ENCODE results near the gene KLRG1.

Gene KLRG1

DNA sequence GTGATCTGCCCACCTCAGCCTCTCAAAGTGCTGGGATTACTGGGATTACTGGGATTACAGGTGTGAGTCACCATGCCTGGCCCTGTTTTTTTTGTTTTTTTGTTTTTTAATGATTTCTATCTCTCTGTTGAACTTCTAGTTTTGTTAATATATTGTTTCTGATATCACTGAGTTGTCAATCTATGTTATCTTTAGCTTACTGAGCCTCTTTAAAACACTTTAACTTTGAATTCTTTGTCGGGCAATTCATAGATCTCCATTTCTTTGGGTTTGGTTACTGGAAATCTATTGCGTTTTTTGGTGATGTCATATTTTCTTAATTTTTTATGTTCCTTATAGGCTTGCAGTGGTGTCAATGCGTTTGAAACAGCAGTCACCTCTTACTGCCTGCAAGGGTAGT is 9.2 kb upstream of the KLRG1 start:
- no peak overlapping the region for H3K27ac ChIP-seq
- TF ChIP-seq, protein P1, sequence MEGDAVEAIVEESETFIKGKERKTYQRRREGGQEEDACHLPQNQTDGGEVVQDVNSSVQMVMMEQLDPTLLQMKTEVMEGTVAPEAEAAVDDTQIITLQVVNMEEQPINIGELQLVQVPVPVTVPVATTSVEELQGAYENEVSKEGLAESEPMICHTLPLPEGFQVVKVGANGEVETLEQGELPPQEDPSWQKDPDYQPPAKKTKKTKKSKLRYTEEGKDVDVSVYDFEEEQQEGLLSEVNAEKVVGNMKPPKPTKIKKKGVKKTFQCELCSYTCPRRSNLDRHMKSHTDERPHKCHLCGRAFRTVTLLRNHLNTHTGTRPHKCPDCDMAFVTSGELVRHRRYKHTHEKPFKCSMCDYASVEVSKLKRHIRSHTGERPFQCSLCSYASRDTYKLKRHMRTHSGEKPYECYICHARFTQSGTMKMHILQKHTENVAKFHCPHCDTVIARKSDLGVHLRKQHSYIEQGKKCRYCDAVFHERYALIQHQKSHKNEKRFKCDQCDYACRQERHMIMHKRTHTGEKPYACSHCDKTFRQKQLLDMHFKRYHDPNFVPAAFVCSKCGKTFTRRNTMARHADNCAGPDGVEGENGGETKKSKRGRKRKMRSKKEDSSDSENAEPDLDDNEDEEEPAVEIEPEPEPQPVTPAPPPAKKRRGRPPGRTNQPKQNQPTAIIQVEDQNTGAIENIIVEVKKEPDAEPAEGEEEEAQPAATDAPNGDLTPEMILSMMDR (IDR thresholded peaks at IDR 0.05), result no peak
- TF ChIP-seq ZFX (IDR thresholded peaks at IDR 0.05; ENCODE audit: borderline replicate concordance), result no peak

DNA sequence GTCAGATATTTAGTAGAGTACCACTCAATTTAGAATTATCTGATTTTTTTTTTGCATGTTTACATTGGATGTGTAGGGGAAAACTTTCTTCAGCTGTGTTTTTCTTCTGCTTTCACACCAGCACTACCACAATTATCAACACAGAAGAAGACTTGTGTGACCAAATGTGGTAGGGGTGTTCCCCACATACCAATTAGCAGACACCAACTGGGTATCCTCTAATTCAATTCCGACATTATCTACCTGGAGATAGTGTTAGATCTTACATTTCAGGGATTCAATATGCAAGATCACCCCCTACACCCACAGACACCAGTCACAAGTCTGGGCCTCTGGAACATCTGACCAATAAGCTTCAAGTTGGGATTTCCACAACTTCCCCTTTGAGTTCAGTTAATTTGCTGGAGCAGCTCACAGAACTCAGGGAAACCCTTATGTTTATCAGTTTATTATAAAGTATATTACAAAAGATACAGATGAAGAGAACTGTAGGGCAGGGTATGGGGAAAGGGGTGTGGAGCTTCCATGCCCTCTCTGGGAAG is 4.1 kb upstream of the KLRG1 start:
- H3K27ac ChIP-seq, result no peak overlapping the region
- TF ChIP-seq ZFX (IDR thresholded peaks at IDR 0.05; ENCODE audit: borderline replicate concordance), result no peak
- TF ChIP-seq, protein P1 (IDR thresholded peaks at IDR 0.05), result no peak

DNA sequence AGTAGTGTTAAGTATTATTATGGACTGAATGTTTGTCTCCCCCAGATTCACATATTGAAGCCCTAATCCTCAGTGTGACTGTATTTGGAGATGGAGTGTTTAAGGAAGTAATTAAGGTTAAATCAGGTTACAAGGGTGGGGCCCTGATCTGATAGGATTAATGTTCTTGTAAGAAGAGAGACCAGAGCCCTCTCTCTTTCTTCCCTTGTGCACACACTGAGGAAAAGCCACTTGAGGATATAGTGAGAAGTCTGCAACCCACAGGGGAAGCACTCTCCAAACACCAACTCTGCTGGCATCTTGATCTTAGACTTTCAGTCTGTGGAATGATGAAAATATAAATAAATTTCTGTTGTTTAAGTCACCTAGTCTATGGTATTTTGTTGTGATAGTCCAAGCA is 2.2 kb upstream of the KLRG1 start:
- no peak for TF ChIP-seq ZFX (IDR thresholded peaks at IDR 0.05; ENCODE audit: borderline replicate concordance)
- TF ChIP-seq, protein P1 (IDR thresholded peaks at IDR 0.05), result no peak
- no peak overlapping the region for H3K27ac ChIP-seq

DNA sequence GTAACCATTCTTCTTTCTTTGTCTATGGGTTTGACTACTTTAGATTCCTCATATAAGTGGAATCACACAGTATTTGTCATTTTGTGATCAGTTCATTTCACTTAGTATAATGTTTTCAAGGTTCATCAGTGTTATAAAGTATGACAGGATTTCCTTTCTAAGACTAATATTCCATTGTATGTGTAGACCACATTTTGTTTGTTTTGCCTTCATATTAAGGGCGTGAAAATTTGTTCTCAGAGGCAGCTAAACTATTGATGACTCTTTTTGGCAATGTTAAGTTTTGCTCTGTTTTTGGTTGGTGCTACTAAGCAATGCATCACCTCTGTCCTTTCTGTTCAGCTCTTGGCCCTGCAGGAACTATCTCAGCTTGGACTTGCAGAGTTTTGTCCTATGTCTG is 1.7 kb upstream of the KLRG1 start:
- TF ChIP-seq, protein P1 (IDR thresholded peaks at IDR 0.05), result no peak
- no peak for TF ChIP-seq ZFX (IDR thresholded peaks at IDR 0.05; ENCODE audit: borderline replicate concordance)
- H3K27ac ChIP-seq, result no peak overlapping the region

DNA sequence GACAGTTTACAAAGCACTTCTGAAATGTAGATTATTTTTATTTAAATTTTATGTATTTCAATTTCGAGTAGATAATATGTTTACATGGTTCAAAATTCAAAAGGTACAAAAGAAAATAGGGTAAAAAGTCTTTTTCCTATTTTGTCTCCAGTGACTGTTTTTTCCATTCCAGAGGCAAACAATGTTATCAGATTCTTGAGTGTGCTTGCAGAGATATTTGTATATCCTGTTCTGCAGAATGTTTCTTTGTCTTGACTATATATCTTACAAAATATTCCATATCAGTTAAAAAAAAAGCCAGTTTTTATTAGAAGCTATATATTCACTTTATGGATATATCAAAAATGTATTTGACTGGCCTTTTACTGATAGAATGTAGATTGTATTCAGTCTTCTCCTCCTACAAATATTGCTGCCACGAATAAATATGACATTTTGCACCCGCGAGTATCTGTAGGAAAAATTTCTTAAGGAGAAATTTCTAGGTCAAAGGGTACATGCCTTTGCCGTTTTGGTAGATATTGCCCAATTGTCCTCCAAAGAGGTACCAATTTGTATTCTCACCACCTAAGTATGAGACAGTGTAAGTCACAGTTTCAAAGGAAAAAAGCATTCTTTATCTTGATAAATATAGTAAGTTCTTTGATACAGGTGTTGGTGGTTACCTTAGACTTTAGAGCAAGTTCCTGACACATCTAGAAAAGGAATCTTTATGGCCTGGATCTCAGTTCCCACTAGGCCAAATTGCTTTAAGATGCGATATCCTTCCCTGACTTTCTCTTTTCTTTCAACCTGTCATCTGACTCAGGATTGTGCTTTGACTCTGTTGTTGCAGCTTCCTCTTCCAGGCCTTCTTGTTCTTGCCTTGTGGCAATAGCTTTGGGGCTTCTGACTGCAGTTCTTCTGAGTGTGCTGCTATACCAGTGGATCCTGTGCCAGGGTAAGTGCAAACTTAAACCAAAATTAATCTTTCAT is 2.3 kb downstream of the KLRG1 start:
- TF ChIP-seq ZFX (IDR thresholded peaks at IDR 0.05; ENCODE audit: borderline replicate concordance), result no peak
- TF ChIP-seq, protein P1 (IDR thresholded peaks at IDR 0.05), result no peak
- no peak overlapping the region for H3K27ac ChIP-seq

DNA sequence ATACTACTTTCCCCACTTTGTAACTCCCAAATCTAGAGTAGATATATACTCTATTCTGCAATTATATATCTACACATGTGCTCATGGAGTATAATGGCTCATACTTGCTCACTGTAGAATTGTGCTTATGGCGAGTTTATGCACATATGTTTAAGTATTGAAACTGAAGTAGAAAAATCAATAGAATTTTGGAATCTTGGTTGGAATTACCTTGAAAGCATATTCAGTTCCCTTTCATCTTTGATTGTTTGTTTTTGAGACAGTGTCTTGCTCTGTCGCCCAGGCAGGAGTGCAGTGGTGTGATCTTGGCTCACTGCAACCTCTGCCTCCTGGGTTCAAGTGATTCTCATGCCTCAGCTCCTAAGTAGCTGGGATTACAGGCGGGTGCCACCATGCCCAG is 4.5 kb downstream of the KLRG1 start:
- no peak for TF ChIP-seq ZFX (IDR thresholded peaks at IDR 0.05; ENCODE audit: borderline replicate concordance)
- no peak overlapping the region for H3K27ac ChIP-seq

DNA sequence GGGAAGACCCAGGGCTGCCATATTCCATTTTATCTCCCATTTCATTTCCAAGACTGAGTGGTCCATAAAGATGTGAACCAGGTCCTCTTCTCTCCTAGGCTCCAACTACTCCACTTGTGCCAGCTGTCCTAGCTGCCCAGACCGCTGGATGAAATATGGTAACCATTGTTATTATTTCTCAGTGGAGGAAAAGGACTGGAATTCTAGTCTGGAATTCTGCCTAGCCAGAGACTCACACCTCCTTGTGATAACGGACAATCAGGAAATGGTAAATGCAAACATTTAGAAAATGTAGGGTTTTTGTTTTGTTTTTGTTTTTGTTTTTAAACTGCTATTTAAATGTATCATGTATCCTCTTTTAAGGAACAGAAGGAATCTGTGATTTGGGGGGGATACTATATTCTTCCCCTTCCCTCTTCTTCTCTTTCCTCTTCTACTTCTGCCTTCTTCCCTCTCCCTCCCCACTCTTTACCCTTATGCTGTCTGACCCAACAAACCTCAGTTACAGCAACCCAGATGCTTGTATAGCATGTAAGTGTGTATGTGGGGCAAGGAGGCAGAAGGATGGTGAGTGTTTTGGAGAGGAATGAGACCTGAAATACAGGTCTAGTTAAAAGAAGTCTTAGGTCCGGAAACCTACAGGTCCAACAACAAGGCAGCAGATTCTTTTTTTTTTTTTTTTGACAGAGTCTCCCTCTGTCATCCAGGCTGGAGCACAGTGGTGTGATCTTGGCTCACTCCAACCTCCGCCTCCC is 5.9 kb downstream of the KLRG1 start:
- TF ChIP-seq, protein P1 (IDR thresholded peaks at IDR 0.05), result no peak
- TF ChIP-seq ZFX (IDR thresholded peaks at IDR 0.05; ENCODE audit: borderline replicate concordance), result no peak
- no peak overlapping the region for H3K27ac ChIP-seq
